ENCODE measurements around the gene ADCY10.

The ADCY10 gene

GRCh38 chr1:167856711-167857418, 57.1 kb downstream of the ADCY10 start:
- no peak overlapping the region for H3K4me3 ChIP-seq (replicated peaks; ENCODE audit: insufficient read depth, low read length)
- no peak for DNase-seq (ENCODE audit: low read depth in 1 of 2, low spot score in 1 of 2)
- H3K27ac ChIP-seq (replicated peaks), result no peak overlapping the region
- no peaks in the 10 kb centered on the region for H3K27me3 ChIP-seq (ENCODE audit: insufficient read depth, poor library complexity, severe bottlenecking)
- no peak for TF ChIP-seq REST (IDR thresholded peaks at IDR 0.05; ENCODE audit: insufficient replicate concordance, low read depth)
- TF ChIP-seq, protein P1, sequence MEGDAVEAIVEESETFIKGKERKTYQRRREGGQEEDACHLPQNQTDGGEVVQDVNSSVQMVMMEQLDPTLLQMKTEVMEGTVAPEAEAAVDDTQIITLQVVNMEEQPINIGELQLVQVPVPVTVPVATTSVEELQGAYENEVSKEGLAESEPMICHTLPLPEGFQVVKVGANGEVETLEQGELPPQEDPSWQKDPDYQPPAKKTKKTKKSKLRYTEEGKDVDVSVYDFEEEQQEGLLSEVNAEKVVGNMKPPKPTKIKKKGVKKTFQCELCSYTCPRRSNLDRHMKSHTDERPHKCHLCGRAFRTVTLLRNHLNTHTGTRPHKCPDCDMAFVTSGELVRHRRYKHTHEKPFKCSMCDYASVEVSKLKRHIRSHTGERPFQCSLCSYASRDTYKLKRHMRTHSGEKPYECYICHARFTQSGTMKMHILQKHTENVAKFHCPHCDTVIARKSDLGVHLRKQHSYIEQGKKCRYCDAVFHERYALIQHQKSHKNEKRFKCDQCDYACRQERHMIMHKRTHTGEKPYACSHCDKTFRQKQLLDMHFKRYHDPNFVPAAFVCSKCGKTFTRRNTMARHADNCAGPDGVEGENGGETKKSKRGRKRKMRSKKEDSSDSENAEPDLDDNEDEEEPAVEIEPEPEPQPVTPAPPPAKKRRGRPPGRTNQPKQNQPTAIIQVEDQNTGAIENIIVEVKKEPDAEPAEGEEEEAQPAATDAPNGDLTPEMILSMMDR (IDR thresholded peaks at IDR 0.05; ENCODE audit: insufficient read depth, low read length), result no peak
- TF ChIP-seq GABPA (IDR thresholded peaks at IDR 0.05; ENCODE audit: low read depth), result no peak
- no peak for TF ChIP-seq SPI1 (IDR thresholded peaks at IDR 0.05; ENCODE audit: borderline replicate concordance, low read depth)
- no peak for TF ChIP-seq POLR2AphosphoS5 (IDR thresholded peaks at IDR 0.05; ENCODE audit: low read depth)

DNA sequence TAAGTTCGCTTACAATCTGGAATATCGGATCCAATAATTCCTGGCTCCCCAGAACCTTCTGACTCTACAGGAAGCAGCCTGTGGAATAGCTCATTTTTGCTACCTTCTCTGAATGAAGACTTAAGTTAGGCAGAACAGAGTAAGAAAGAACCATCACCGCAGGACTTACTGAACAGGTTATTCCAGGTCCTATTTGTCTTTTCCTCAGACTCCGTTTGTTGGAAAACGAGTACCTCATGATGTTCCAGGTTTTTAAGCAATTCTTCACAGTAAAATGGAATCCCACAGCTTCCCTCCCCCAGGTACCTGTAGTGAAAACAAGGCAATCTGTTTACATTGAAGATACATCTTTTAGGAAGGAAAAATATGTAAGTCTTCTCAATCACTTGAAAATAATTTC, 59.8 kb downstream of the ADCY10 start:
- no peak overlapping the region for H3K4me3 ChIP-seq (replicated peaks; ENCODE audit: insufficient read depth, low read length)
- no peaks in the 10 kb centered on the region for H3K27me3 ChIP-seq (ENCODE audit: insufficient read depth, poor library complexity, severe bottlenecking)
- no peak for DNase-seq (ENCODE audit: low read depth in 1 of 2, low spot score in 1 of 2)
- no peak for TF ChIP-seq POLR2AphosphoS5 (IDR thresholded peaks at IDR 0.05; ENCODE audit: low read depth)
- TF ChIP-seq, protein P1 (IDR thresholded peaks at IDR 0.05; ENCODE audit: insufficient read depth, low read length), result no peak
- TF ChIP-seq REST (IDR thresholded peaks at IDR 0.05; ENCODE audit: insufficient replicate concordance, low read depth), result no peak
- no peak for TF ChIP-seq SPI1 (IDR thresholded peaks at IDR 0.05; ENCODE audit: borderline replicate concordance, low read depth)
- no peak overlapping the region for H3K27ac ChIP-seq (replicated peaks)

DNA sequence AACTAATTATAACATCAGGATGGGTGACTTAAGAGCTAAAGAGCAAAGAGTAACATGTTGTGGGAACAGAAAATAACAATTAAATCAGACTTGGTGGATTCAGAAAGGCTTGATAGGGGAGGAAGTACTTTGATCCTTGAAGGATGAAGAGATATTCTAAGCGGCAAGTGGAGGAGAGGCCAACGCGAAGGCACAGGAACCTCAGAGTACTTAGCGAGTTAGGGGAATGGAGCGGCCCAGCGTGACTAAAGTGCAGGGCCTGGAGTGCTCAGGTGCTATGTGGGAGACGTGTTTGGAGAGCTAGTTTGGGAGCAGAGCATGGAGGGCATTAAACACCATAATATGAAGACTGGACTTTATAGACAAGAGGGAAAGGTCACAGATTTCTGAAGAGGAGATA, 64.3 kb downstream of the ADCY10 start:
- no peaks in the 10 kb centered on the region for H3K27me3 ChIP-seq (ENCODE audit: insufficient read depth, poor library complexity, severe bottlenecking)
- no peak for DNase-seq (ENCODE audit: low read depth in 1 of 2, low spot score in 1 of 2)
- no peak overlapping the region for H3K4me3 ChIP-seq (replicated peaks; ENCODE audit: insufficient read depth, low read length)
- TF ChIP-seq SPI1 (IDR thresholded peaks at IDR 0.05; ENCODE audit: borderline replicate concordance, low read depth) (no peak), GABPA (IDR thresholded peaks at IDR 0.05; ENCODE audit: low read depth) (no peak), POLR2AphosphoS5 (IDR thresholded peaks at IDR 0.05; ENCODE audit: low read depth) (no peak)
- TF ChIP-seq, protein P1 (IDR thresholded peaks at IDR 0.05; ENCODE audit: insufficient read depth, low read length), result no peak
- H3K27ac ChIP-seq (replicated peaks), result no peak overlapping the region

DNA sequence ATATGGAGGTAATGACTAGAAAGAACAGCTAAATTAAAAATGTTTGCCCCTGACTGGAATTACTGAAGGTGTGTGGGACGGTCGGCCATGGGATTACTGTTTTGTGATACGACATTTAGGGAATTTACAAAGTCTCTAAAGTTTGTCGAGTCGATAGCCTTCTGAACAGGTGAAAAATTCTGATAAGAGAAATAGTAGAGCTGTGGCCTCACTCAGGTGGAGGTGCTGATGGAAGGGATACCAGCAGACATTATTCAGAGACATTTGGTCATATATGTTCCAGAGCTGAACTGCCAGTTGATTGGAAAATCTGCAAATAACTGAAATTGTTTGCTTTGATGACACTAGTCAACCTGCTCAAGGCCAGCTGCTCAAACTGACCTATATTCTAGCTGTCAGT, 71.1 kb downstream of the ADCY10 start:
- H3K4me3 ChIP-seq (replicated peaks; ENCODE audit: insufficient read depth, low read length), result no peak overlapping the region
- no peaks in the 10 kb centered on the region for H3K27me3 ChIP-seq (ENCODE audit: insufficient read depth, poor library complexity, severe bottlenecking)
- no peak for TF ChIP-seq POLR2AphosphoS5 (IDR thresholded peaks at IDR 0.05; ENCODE audit: low read depth)
- TF ChIP-seq REST (IDR thresholded peaks at IDR 0.05; ENCODE audit: insufficient replicate concordance, low read depth), result no peak
- TF ChIP-seq GABPA (IDR thresholded peaks at IDR 0.05; ENCODE audit: low read depth), result no peak
- TF ChIP-seq, protein P1 (IDR thresholded peaks at IDR 0.05; ENCODE audit: insufficient read depth, low read length), result no peak
- TF ChIP-seq SPI1 (IDR thresholded peaks at IDR 0.05; ENCODE audit: borderline replicate concordance, low read depth), result no peak
- DNase-seq (ENCODE audit: low read depth in 1 of 2, low spot score in 1 of 2), result no peak
- H3K27ac ChIP-seq (replicated peaks), result no peak overlapping the region

Data from HL-60 (cell line).